ENCODE measurements around the gene NUP85.
A peak's percentile ranks its signal among the peaks of the same experiment; 100 is the strongest.
"Not testable (repeated sequence)": the region's sequence is repeated elsewhere in the genome, so short reads cannot be mapped to it uniquely, and the experiment has no call there.

Gene NUP85

DNA sequence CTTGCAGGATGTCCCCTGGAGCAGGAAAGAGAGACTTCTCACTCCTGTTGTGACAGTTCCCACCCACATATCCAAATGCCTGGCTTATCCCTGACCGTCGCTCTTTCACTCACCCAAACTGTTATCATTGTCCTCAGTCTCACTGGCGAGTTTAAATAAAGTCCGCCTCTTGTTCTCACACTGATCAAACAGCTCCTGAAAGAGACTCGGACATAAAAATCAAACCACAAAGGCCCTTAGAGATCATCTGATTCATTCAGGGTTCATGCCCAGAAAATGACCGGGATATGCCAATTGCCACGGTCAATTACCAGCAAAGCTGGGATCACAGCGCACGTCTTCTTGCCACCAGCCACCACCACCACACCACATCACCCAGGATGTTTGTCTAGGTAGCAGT is 36.0 kb downstream of the NUP85 start:
- no peak for DNase-seq

DNA sequence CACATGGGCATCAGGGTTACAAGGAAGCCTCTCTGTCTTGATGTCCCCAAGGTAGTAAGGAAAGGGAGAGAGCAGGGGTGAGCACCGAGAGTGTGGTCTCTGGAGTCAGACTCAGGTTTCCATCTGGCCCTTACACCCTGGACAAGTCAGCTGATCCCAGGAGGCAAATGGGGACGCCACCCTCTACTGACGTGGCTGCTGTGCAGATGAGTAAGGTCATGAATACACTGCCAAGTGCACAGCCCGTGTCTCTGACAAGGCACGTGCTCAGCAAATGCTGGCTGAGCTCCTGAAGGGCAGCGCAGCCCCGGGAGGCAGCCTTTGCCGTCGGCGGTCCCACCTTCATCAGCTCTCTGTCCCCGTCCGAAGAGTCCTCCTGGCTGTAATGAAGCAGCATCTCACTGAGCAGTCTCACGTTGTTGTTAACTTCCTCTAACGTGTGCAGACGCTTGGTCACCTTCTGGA is 36.5 kb downstream of the NUP85 start:
- peak; percentile 16 for DNase-seq

- DNase-seq, result peak; percentile 51
Measured at GRCh38 chr17:75242461-75243042, 37.1 kb downstream of the NUP85 start.

DNA sequence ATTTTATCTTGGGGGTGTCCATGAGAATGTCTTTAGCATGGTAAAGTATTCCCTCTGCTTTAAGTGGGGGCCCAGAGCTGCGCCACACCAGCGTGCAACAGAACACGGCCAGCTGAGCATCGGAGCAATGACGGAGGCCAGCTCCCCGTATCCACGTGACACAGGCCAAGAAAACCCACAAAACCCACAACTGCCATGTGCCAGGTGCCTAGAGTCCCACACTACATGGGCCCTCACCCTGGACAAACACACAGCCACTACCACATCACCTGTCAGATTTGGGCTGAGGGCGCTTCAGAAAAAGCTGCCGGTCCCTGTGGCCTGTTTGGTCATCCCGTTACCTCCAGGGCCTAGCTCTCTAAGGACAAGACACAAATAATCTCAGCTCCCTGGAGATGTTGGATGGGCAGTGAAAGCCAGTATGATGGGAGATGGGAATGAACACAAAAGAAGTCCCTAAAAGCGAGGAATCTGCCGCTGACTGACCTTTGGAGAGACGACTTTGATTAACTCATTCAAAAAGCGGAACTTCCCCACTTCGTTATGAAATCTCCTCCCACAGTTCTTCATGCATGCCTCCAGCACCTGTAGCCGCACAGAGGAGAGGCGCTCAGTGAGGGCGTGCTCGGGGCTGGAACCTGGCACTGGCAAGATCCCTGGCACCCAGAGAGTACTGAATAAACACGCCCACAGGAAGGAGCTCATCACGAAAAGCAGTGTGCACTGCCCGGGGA is 38.8 kb downstream of the NUP85 start:
- no peak for DNase-seq

- DNase-seq, result no peak
Measured at GRCh38 chr17:75245011-75245410, 39.5 kb downstream of the NUP85 start.

DNA sequence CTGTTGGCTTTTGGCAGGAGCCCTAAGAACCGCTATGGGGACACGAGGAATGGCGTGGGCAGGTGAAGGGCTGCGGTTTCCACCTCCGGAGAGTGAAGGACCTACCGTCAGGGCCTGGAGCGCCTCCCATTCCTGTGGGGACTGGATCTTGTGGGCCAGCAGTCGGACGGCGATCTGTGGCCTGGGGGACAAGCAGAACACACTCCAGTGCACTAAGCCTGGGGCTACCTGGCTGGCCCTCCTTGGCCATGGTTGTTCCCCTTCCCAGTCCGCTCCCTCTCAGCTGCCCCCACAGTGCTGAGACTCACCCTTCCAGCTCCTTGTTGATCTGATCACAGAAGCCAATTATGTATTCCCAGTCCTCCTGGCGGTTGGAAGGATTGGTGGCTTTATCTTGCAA is 40.9 kb downstream of the NUP85 start:
- DNase-seq, result no peak

GRCh38 chr17:75249564-75249963 is 44.1 kb downstream of the NUP85 start:
- no peak for DNase-seq

GRCh38 chr17:75250009-75250471 is 44.6 kb downstream of the NUP85 start:
- DNase-seq, result peak; percentile 46

GRCh38 chr17:75252039-75252816 is 46.7 kb downstream of the NUP85 start:
- DNase-seq, result no peak

DNA sequence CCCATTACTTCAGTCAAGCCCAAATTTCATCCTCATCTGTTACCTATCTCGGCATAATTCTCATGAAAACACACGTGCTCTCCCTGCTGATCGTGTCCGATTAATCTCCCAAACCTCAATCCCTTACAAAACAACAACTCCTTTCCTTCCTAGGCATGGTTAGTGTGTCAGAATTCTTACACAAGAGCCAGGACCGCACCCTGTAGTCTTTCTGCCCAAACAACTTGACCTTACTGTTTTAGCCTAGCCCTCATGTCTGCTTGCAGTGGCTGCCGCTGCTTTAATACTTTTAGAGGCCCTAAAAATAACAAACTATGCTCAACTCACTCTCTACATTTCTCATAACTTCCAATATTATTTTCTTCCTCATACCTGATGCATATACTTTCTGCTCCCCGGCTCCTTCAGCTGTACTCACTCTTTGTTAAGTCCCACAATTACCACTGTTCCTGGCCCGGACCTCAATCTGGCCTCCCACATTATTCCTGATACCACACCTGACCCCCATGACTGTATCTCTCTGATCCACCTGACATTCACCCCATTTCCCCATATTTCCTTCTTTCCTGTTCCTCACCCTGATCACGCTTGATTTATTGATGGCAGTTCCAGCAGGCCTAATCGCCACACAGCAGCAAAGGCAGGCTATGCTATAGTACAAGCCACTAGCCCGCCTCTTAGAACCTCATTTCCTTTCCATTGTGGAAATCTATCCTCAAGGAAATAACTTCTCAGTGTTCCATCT is 50.6 kb downstream of the NUP85 start:
- not testable (repeated sequence) for DNase-seq

GRCh38 chr17:75257228-75257627 is 51.7 kb downstream of the NUP85 start:
- DNase-seq, result not testable (repeated sequence)

- no peak for DNase-seq
Measured at GRCh38 chr17:75260641-75261335, 55.3 kb downstream of the NUP85 start.

DNA sequence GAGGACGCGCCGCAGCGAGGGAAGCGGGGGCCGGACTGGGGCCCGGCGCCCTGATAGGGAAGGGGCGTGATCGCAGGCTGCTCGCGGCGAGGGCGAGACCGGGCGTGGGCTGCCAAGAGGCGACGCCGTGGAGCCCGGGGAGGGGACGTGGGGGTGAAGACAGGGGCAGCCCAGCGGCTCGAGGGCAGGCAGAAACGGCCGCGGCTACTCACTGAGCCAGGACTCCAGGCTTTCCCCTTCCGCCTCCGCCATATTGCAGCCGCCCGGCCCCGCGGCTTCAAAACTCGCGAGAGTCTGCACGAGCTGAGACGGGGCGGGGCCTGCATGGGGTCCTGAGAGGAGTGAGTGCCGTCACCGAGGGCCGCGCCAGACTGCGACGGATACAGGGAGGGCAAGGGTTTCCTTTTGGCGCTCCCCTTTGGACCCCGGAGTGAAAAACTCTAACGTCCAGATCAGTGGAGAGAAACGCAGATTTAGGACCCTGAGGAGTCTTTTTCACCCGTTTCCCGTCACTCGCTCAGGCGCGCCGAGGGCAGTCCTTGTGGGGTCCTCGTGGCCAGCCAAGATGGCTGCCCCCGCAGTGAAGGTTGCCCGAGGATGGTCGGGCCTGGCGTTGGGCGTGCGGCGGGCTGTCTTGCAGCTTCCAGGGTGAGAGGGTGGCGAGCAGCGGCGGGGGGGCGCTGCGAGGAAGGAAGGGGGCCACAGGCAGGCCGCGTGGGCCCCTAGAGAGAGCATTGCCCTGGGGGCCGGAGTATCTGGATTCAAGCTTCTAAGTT is 56.0 kb downstream of the NUP85 start, which contains the start of the genes GGA3 and MRPS7:
Gene GGA3, minus strand, starts transcription at position 271 of the 776 bp plus-strand sequence. Its CDS starts 19 bp downstream, at position 252.
Gene MRPS7, plus strand, starts transcription at position 544 of the 776 bp plus-strand sequence. Its CDS starts 22 bp downstream, at position 566.
- peak; percentile 94 for DNase-seq

DNA sequence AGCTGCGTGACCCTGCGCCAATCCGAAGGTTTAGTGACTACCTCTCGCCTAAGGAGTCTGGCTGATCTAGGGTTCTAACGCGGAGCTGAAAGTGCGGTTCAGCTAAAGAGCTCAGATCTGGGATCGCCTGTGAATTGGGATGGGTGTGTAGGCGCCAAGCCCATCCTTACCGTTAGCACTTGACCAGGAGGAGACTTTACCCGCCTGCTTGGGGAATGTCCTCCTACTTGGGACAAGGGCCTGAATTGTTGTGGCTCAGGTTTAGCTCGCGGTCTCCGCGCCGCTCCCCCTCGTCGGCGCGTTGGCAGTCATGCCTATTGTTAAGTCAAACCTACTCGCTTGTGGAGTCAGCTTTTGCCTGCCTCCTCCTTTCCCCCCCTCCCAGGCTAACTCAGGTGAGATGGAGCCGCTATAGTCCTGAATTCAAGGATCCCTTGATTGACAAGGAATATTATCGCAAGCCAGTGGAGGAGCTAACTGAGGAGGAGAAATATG is 56.7 kb downstream of the NUP85 start:
- no peak for DNase-seq

- DNase-seq, result no peak
Measured at GRCh38 chr17:75263055-75263454, 57.6 kb downstream of the NUP85 start.

DNA sequence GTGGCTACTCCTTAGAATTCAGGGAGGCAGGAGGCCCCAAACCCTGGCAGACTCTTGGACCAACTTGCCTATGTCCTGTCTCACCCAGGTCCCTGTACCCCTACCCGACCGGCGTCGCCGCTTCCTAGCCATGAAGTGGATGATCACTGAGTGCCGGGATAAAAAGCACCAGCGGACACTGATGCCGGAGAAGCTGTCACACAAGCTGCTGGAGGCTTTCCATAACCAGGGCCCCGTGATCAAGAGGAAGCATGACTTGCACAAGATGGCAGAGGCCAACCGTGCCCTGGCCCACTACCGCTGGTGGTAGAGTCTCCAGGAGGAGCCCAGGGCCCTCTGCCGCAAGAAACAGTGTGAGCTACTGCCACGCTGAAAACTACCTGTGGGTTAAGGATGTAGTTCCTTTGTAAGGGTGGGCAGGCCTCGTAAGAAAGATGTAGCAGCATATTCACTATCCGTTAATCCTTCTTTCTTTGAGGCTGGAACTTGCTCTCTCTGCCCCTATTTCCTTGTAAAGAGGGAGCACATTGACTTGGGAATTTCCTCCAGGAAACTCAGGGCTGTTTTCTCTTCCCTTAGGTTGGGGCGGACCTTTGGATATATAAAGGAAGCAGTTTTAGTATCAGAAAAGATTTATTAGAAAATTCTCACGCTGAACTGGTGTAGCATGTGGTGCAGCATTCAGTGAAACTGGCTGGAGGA is 60.3 kb downstream of the NUP85 start:
- DNase-seq, result no peak

- no peak for DNase-seq
Measured at GRCh38 chr17:75266316-75267152, 61.1 kb downstream of the NUP85 start.

- DNase-seq, result no peak
Measured at GRCh38 chr17:75267153-75267410, 61.6 kb downstream of the NUP85 start.

DNA sequence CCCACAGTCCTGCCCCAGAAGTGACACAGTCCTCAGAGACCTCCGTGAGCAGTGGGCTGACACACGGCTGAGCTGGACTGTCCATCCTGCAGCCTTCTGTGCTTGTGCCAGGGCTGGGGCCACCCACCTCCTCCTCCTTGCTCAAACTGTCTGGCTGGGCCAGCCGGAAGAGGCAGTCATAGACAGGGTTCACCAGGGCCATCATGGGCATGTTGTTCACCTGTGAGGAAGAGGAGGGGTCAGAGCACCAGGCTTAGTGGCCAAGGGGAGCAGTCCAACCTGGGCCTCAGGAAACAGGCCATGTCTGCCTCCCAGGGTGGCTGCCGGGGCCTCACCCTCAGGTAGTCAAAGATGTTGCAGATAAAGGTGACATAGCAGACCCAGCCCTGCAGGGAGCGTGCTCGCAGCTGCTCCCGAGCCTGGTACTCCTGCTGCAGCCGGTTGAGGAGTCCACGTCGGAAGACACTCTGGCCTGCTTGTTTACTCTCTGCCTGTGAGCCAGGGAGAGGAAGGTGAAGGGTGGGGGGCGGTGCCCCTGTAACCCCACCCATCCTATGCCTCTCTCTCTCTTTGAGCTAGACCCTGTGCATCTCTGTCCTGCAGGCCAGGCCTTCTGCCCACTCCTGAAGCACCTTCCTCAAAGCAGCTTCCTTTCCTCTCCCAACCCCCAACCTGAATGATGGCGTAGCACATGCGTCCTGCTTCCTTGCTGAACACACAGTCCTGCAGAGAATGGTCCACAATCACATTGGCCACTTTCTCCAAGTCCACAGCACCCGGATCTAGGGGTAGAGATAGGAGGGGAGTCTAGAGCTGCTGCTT is 62.1 kb downstream of the NUP85 start:
- no peak for DNase-seq

Data from T-helper 9 cell (primary cell).